Posterior vena cava (tissue), 2 donors: ENCODE measurements around the gene PBX4. TPM values are rescaled to one million over a fixed set of nuclear protein-coding genes. Genes with fewer than 3 reads are reported as not detected.
"Not testable (repeated sequence)": the region's sequence is repeated elsewhere in the genome, so short reads cannot be mapped to it uniquely, and the experiment has no call there.

Source experiments
- DNase-seq: peaks from one replicate; pipeline ENCODE4 v3.0.0-alpha.2; 2020; ENCODE audit warnings: low spot score
- intact Hi-C, 2 donors: fragments of 100-400 bp; cut with DNase I; formaldehyde crosslinking; loops; one replicate each; pipeline versions ENCODE4 v1.14.1 to v1.14.2; 2022 to 2023
- total RNA-seq, 2 donors: library from RNA; stranded (reverse); fragmentation: NEBNext Ultra II Directional; extraction: Animal tissue kit (Norgen Biotek cat#: 25700); gene quantifications; one replicate each; pipeline ENCODE4 v1.2.1, GENCODE V29; 2021
- donor health status: DM: yes; HTN: yes; CAD: no.
- donor health status: DM: yes; HTN: yes; CAD: no.

The PBX4 gene
- total RNA-seq, 2 donors from 2014 or later, result 0.29 to 0.93 TPM

DNA sequence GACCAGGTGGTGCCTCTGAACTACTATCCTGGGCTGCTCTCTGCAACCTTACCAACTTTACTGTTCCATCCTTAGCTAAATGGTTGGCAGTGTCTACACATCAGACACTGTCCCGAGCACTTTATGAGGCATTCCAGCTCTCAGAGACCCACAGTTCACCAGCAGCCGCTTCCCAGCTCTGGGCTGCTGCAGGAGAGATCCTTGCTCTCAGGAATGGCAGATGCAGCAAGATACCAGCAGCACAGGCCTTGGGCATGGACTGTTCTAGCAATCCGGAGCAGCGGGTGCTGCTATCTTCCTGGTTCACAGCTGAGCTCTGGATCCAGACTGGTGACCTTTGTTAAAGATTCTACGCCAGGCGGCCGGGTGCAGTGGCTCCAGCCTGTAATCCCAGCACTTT lies 12.9 kb upstream of the PBX4 start:
- DNase-seq, result no peak
- intact Hi-C loops, result loop anchor here in 1 of 2 donors (10.0 kb wide), 1 partner anchor 77 kb away; no protein-coding TSS in a partner anchor

DNA sequence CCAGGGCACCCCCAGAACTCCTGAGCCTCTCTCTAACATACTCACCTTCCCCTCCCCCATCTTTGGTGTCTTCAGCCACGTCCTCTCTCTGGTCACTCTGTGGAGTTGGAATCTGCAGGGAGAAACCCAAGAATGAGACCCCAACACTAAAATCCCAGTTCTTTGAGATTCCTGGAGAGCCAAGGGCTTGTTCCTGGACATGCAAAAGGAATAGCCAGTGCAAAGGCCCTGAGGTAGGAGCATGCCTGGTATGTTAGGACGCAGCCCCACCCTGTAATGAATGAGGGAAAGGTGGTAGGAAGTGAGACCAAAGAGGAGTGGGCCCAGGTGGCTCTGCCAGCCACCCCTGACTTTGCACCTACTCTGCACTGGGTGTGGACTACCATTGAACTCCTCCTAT lies 11.9 kb upstream of the PBX4 start:
- no peak for DNase-seq
- intact Hi-C loops, result loop anchor here in 1 of 2 donors (10.0 kb wide), 1 partner anchor 76 kb away; no protein-coding TSS in a partner anchor

DNA sequence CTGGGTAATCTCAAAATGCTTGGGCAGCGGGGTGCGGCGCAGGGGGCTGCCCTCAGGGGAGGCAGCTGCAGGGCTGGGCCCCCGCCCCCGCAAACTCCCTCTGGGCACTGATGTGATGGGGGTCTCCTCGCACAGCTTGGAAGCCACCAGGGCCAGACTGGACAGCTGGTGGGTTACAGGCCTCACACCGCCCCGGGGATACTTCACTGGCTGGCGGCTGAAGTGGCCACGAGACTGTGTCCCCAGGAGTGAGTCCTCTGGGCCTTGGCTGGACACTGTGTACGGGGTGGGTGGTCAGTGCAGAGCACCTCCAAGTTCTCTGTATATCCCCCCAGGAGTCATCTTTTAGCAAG lies 11.6 kb upstream of the PBX4 start:
- intact Hi-C loops, result loop anchor here in 1 of 2 donors (10.0 kb wide), 1 partner anchor 75 kb away; no protein-coding TSS in a partner anchor
- DNase-seq, result no peak

DNA sequence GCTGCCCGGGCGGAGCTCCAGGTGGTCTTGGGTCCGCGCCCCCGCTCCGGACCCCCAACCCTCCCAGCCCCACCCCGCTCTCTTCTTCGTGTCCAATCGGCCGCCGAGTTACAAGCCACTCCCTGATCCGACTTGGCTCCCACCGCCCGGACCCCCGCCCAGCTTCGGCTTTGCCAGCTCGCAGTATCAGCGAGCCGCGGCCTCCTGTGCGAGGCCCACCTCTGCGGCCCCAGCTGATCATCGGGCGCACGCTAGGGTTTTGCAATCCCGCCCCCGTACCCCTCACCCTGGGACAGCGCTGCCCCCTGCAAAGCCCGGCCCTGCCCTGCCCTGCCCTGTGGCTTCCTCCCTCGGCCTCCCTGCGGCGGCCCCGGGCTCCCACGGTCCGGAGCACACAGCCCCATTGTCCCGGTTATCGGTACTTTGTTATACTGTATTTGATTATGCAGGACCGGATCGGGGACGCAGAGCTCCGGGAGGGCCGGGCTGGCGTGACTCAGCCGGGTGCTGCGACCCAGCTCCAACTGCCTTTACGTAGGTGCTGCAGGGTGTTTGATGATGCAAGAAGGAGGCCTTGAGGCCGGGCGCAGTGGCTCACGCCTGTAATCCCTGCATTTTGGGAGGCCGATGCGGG lies 10.1 kb upstream of the PBX4 start:
- intact Hi-C loops, result no loop called here
- DNase-seq, result no peak

DNA sequence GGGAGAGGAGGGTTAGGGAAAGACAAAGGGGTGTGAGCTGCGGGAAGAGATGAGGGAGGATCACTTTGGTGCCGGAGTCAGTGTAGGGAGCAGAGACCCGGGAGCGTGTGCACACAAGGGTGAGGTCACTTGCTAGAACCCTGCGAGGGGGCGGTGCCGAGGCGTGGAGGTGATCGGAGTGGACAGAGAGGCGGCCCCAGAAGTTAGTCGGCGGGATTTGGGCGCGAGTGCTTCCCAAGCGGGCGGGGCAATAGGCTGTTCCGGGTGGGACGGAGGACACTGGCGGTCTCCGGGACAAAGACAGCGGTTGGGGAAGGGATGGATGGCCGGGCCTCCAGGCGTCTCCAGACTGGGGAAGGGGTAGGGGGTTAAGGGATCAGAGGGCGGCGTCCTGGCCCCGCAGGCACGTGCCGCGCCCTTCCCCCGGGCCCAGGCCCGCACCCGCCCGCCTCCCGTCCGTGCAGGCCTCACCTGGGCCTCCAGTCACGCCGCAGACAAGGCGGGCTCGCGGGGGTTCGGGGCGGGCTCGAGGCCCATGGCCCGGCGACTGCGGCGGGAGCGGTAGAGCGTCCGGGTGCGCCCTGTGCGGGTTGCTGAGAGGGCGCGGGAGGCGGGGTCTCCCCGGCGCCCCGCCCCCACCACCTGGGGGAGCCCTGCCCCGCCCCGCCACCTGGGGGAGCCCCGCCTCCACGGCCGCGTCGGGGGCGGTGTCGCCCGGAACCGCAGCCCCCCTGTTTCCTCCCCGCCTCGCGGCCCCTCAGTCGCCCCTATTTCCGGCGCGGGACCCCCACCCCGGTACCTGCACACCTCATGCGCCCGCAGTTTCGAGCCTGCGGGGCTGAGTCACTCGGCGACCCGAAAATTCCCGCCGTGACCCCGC lies 9.4 kb upstream of the PBX4 start, which contains the start of gene LPAR2:
Gene LPAR2, minus strand, starts transcription at position 600 of the 880 bp plus-strand sequence. CDS start 945 bp downstream, outside the sequence.
- intact Hi-C loops, result no loop called here
- DNase-seq, result peak; percentile 81

DNA sequence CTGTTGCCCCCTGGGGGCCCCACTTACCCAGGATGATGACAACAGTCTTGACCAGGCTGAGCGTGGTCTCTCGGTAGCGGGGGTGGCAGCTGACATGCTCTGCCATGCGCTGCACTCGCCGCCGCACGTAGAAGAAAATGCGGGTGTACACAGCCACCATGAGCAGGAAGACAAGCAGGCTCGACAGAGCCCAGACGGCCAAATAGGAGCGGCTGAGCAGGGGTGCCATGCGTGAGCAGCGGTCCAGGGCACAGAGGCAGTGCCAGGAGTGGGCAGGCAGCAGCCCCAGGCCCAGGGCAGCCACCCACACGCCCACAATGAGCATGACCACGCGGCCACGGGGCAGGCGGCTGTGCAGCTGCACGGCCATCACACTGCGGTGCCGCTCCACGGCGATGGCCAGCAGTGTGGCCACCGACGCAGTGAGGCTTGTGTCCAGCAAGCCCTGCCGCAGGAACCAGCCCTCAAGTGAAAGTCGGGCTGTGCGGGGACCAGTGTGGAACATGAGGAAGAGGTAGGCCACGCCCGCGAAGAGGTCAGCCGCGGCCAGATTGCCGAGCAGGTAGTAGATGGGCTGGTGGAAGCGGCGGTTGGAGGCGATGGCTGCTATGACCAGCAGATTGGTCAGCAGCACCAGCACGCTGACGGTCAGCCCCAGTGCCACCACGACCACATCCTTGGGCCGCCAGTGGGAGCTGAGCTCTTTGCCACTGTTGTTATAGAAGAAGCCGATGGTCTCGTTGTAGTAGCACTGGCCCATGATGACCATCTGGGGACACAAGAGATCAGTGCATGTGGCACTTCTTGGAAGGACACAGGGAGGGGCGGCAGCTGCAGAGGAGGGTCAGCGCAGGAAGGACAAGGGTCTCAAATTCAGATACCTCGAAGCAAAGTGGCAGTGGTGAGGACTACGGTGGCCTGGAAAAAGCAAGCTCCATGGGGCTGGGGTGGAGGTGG lies 8.3 kb upstream of the PBX4 start:
- intact Hi-C loops, result no loop called here
- DNase-seq, result no peak

DNA sequence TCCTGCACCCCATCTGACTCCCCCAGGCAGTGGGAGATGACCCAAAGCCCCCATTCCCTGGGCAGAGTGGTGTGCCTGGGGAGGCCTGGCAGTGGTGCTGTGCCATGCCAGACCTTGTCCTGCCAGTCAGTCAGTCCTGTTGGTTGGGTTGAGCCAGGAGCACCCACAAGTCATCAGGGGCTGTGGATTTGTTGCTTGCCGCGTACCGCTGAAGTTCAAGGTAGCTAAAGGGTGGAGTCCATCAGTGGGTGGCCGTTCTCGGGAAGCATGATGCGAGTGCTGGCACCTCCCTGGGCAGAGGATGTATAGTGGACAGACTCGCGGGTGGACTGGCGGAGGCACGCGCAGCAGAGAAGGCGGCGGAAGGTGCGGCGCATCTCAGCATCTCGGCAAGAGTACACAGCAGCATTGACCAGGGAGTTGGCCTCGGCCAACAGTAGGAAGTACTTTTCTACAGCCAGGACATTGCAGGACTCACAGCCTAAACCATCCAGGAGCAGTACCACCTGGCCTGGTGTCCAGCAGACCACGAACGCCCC lies 5.6 kb upstream of the PBX4 start:
- intact Hi-C loops, result no loop called here
- no peak for DNase-seq

DNA sequence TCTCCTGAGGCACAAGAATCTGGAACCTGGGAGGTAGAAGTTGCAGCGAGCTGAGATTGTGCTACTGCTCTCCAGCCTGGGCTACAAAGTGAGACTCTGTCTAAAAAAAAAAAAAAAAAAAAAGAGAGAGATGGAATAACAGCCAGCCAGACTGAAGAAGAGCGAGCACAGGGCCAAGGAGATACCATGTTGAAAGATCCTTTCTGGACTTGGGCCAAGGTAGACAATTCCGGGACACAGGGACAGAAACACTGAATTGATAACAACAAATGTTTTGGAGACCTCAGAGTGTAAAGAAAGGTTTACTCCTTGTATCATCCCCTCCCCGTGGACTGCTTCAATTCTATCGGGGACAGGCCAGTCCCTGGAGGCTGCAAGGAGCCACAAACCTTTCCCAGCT lies 4.9 kb upstream of the PBX4 start:
- DNase-seq, result no peak
- intact Hi-C loops, result no loop called here

DNA sequence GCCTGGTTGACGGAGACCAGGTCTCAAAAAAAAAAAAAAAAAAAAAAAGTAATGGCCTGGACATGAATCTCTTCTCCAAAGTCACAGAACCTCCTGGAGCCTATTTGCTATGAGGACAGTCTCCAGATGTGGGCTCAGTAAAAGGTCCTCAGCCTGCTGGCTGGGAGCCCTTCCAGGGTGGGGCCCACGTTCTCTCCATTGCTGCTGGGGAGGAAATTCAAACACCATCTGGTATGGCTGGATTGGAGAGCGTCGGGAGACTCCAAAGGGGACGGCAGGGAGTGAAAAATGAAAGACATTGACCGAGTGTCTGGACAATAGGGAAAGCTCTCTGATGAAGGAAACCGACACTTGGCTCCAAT lies 1.3 kb upstream of the PBX4 start:
- intact Hi-C loops, result no loop called here
- DNase-seq, result no peak

DNA sequence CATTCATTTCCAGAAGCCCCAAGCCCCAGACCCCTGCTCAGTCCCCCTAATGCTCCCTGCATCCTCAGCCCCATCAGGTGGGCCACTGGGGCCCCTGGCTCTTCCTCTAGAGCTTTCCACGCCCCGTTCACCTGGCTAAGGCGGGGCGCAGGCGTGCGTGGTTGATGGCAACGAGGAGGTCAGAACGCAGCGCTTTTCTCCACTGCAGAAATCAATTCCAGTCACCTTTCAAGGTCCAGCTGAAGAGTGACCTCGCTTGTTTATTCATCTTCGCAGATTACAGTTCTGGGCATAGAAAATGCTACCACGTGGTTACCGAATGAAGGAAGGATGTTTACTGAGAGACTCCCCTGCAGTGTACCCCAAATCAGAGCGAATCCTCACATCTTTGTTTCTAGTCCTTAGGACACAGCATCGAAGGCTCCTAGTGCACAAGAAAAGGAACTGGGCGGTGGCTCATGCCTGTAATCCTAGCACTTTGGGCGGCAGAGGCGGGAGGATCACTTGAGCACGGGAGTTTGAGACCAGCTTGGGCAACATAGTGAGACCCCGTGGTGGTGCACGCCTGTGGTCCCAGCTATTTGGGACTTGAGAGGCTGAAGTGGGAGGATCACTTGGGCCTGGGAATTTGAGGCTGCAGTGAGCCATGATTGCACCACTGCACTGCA lies 828 bp upstream of the PBX4 start:
- DNase-seq, result no peak
- intact Hi-C loops, result no loop called here

DNA sequence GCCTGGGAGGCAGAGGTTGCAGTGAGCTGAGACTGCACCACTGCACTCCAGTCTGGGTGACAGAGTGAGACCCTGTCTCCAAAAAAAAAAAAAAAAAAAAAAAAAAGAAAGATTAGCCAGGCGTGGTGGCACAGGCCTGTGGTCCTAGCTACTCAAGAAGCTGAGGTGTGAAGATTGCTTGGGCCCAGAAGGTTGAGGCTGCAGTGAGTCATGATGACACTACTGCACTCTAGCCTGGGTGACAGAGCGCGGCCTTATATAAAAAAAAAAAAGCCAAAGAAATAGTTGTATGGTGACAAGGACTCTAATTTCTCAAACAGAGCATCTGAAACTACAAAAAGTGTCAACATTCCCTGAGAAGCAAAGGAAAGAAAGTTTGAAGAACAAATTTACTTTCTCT lies 3.4 kb downstream of the PBX4 start:
- intact Hi-C loops, result no loop called here
- DNase-seq, result no peak

DNA sequence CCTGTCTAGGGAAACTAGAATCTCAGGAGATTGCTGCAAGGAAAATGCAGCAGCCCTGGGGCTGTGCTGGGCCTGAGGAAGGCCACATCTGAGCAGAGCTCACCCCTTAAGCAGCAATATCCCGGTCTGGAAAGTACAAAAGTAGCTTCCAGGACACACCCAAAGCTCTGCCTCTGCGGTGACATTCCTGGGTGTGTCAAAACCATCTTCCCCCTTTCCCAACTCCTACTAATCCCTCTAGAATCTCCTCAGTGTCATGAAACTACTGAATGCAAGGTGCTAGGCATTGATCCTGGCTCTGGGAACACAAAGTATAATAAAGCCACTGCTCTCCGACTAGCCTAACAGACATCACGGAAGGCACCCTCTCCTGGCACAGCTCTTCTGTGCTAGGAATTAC lies 5.0 kb downstream of the PBX4 start:
- intact Hi-C loops, result no loop called here
- DNase-seq, result no peak

DNA sequence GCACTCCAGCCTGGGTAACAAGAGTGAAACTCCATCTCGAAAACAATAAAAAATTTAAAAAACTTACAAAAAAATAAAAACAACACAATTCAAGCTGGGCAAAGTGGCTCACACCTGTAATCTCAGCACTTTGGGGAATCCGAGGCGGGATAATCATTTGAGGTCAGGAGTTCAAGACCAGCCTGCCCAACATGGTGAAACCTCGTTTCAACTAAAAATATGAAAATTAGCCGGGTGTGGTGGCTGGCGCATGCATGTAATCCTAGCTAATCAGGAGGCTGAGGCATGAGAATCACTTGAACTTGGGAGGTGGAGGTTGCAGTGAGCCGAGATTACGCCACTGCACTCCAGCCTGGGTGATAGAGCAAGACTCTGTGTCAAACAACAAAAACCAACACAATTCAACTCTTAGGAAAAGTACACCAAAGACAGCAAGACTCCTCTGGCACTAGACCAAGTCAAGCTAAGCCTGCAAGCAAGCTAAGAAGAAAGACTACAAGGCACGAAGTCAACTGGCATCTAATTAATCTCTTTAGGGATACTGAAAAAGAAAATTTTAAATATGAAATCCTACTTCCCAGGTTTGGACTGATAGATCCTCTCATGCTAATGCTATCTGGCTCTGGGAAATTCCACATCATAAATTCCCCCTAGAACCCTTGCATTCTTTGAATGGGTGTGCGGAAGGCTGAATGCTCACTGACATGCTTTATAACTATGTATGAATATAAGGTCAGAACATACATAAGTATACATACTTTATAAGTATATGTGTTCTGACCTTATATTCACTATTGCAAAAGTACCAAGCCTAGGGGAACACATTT lies 7.9 kb downstream of the PBX4 start:
- intact Hi-C loops, result no loop called here
- DNase-seq, result no peak

DNA sequence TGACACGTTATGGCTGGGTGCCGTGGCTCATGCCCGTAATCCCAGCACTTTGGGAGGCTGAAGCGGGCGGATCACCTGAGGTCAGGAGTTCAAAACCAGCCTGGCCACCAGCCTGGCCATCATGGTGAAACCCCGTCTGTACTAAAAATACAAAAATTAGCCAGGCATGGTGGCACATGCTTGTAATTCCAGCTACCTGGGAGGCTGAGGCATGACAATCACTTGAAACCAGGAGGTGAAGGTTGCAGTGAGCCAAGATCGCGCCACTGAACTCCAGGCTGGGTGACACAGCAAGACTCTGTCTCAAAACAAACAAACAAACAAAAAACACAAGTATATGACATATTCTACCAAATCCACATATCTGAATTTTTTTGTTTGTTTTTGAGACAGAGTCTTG lies 11.8 kb downstream of the PBX4 start:
- intact Hi-C loops, DNase-seq: not testable (repeated sequence)

DNA sequence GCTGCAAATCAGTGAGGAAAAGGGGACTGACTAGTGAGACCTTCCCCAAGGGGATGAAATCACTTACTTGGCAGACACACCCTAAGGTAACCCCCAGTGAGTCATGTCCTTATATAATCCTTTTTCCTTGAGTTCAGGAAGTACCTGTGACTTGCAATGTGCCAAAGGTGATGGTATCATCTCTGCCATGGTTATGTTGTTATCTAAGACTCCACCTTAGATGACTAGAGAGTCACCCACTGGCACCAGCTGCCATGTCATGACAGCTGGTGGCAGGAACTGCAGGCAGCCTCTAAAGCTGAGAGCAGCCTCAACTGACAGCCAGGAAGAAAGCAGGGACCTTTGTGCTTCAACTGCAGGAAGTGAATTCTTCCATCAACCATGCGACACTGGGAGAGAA lies 12.5 kb downstream of the PBX4 start:
- DNase-seq, result no peak
- intact Hi-C loops, result no loop called here

DNA sequence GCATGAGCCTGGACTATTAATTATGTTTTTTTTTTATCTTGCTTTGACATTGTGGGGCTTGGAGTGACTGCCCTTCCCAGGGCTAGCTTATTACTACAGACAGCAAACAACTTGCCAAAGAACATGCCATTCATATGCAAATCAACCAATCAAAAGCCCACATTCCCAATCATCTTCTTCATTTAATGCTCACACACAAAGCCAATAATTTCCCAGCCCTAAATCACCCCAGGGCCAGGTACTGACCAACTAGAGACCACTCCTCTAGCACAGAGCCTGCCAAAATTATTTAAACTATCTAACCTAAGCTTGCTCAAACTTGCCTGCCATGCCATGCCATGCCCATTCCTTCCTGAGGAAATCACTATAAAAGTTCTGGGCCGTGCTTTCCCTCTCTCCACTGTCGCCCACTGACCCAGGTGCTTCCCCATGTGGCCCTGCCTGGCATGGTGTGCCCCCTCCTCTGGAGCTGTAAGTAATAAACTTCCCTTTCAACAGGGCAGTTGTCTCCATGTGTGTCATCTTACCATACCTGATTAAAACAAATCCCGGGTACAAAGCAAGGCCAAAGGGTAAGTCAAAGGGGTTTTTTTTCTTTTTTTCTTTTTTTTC lies 15.7 kb downstream of the PBX4 start:
- no peak for DNase-seq
- intact Hi-C loops, result no loop called here

DNA sequence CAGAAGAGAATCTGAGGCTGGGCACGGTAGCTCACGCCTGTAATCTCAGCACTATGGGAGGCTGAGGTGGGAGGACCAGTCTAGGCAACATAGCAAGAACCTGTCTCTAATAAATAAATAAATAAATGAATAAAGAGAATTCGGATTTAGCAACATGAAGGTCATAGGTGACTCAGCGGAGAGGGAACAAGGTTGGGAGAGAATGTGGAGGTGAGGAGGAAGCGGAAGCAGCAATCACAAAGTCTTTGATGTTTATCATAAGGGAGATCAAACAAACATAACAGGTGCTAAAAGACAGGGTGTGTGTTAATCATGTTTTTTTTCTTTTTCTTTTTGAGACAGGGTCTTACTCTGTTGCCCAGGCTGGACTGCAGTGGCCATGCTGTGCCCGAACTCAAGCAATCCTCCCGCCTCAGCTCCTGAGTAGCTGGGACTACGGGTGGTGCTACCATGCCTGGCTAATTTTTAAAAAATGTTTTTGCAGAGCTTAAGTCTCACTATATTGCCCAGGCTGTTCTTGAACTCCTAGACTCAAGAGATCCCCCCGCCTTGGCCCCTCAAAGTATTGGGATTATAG lies 16.3 kb downstream of the PBX4 start:
- no peak for DNase-seq
- intact Hi-C loops, result no loop called here
